Immature natural killer cell (primary cell): Measurements from ENCODE around the gene RET. TPM values are rescaled to one million over a fixed set of nuclear protein-coding genes. Genes with fewer than 3 reads are reported as not detected.

Experiments
- DNase-seq, 3 donors: peaks; one replicate each; pipeline ENCODE4 v3.0.0; 2022; ENCODE audit warnings: mixed read lengths in 1 of 3
- H3K27ac Mint-ChIP-seq, 6 donors: one replicate each; pipeline ENCODE4 v1.8.0; 2020; ENCODE audit warnings: mixed read lengths in 6 of 6, mild to moderate bottlenecking in 5 of 6, inconsistent platforms in 4 of 6, moderate library complexity in 3 of 6
- H3K27me3 Mint-ChIP-seq, 3 donors: one replicate each; pipeline ENCODE4 v1.8.0; 2020 to 2021; ENCODE audit warnings: low read depth in 3 of 3, mild to moderate bottlenecking in 3 of 3, mixed read lengths in 3 of 3, moderate library complexity in 3 of 3, inconsistent platforms in 1 of 3
- H3K36me3 Mint-ChIP-seq, 3 donors: one replicate each; pipeline ENCODE4 v1.8.0; 2020; ENCODE audit warnings: mixed read lengths in 3 of 3, inconsistent platforms in 2 of 3, mild to moderate bottlenecking in 2 of 3
- H3K4me1 Mint-ChIP-seq, 2 donors: one replicate each; pipeline ENCODE4 v1.8.0; 2020; ENCODE audit warnings: inconsistent platforms in 2 of 2, mild to moderate bottlenecking in 2 of 2, mixed read lengths in 2 of 2, moderate library complexity in 1 of 2
- H3K4me3 Mint-ChIP-seq, 5 donors: one replicate each; pipeline ENCODE4 v1.8.0; 2020; ENCODE audit warnings: mild to moderate bottlenecking in 5 of 5, mixed read lengths in 5 of 5, inconsistent platforms in 3 of 5, moderate library complexity in 3 of 5
- H3K9me3 Mint-ChIP-seq, 6 donors: one replicate each; pipeline ENCODE4 v1.8.0; 2020; ENCODE audit warnings: mild to moderate bottlenecking in 6 of 6, mixed read lengths in 6 of 6, inconsistent platforms in 4 of 6, moderate library complexity in 3 of 6
- polyA plus RNA-seq, 3 donors: library from polyadenylated mRNA; unstranded; fragments of 300-500 nt; fragmentation: Illumina TruSeq; gene quantifications; one replicate each; pipeline ENCODE4 v1.2.3, GENCODE V29; 2021

The RET gene
- polyA plus RNA-seq, result under 1 TPM in 1 of 3 donors, not detected in 2; 0.27 TPM

DNA sequence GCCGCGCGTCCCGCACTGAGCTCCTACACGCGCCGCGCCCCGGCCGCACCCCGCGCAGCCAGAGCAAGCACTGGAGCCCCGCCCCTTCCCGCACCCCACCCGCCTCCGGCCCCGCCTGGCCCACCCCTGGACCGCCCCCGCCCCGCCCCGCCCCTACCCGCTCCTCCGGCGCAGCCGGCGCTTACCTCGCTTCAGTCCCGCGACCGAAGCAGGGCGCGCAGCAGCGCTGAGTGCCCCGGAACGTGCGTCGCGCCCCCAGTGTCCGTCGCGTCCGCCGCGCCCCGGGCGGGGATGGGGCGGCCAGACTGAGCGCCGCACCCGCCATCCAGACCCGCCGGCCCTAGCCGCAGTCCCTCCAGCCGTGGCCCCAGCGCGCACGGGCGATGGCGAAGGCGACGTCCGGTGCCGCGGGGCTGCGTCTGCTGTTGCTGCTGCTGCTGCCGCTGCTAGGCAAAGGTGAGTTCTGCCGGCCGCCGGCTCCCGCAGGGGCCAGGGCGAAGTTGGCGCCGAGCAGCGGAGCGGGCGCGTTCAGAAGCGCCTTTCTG is at the start of gene RET:
RET (plus strand) TSS at position 194 of the 545 bp plus-strand sequence; CDS start at position 384, 190 bp downstream.
- H3K4me1 Mint-ChIP-seq, result peaks cover 0 to 9% of the 10 kb centered on the region in 2 donors
- H3K36me3 Mint-ChIP-seq, result no peaks in the 10 kb centered on the region
- H3K4me3 Mint-ChIP-seq, result peak within 1 kb of the TSS in 4 of 5 donors; percentile 38 to 71 (median 68)
- no peak for DNase-seq
- H3K9me3 Mint-ChIP-seq, result no peaks in the 10 kb centered on the region
- H3K27me3 Mint-ChIP-seq, result peaks cover 2 to 16% (median 12%) of the 10 kb centered on the region in 3 donors
- no peak within 1 kb of the TSS for H3K27ac Mint-ChIP-seq

GRCh38 chr10:43027331-43027955 is 49.4 kb upstream of the RET start:
- Mint-ChIP-seq H3K36me3 (peaks cover 0 to 3% (median 0%) of the 10 kb centered on the region in 3 donors), H3K27me3 (peaks cover 1 to 8% (median 3%) of the 10 kb centered on the region in 3 donors), H3K27ac (no peak overlapping the region)

DNA sequence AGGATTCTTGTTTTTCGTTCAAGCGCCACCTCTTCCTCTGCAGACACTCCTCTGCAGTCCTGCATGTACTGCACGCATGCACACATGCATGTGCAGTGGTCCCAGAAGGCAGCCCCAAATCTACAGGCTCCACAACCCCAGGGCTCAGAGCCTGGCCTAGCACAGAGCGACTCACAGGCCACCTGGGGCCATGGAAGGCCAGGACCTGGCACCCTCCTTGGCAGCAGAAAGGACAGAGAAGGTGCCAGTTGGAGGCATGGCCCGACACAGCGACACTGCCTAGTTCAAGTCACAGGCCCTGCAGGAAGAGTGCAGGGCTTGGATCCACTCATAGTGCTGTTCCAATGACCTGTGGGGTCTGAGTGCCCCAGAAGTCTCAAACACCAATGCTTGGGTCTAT is 48.7 kb upstream of the RET start:
- Mint-ChIP-seq H3K4me3 (no peak overlapping the region), H3K27me3 (peaks cover 1 to 8% (median 3%) of the 10 kb centered on the region in 3 donors), H3K9me3 (peaks cover 7 to 20% (median 13%) of the 10 kb centered on the region in 6 donors), H3K27ac (no peak overlapping the region), H3K36me3 (peaks cover 0 to 3% (median 0%) of the 10 kb centered on the region in 3 donors), H3K4me1 (no peaks in the 10 kb centered on the region)
- DNase-seq, result no peak

More at GRCh38 chr10:43027331-43027955, 49.4 kb upstream of the RET start:
- H3K9me3 Mint-ChIP-seq, result peaks cover 3 to 13% (median 8%) of the 10 kb centered on the region in 6 donors
- no peak overlapping the region for H3K4me3 Mint-ChIP-seq
- DNase-seq, result no peak
- no peaks in the 10 kb centered on the region for H3K4me1 Mint-ChIP-seq

GRCh38 chr10:43029043-43029442 is 47.8 kb upstream of the RET start:
- H3K4me3 Mint-ChIP-seq, result no peak overlapping the region
- H3K36me3 Mint-ChIP-seq, result peaks cover 0 to 3% (median 0%) of the 10 kb centered on the region in 3 donors
- no peaks in the 10 kb centered on the region for H3K4me1 Mint-ChIP-seq
- no peak overlapping the region for H3K27ac Mint-ChIP-seq
- peaks cover 1 to 3% (median 3%) of the 10 kb centered on the region in 3 donors for H3K27me3 Mint-ChIP-seq
- no peak for DNase-seq
- peaks cover 8 to 21% (median 14%) of the 10 kb centered on the region in 6 donors for H3K9me3 Mint-ChIP-seq

GRCh38 chr10:43032613-43033012 is 44.3 kb upstream of the RET start:
- H3K27me3 Mint-ChIP-seq, result peaks cover 2 to 5% (median 2%) of the 10 kb centered on the region in 3 donors
- DNase-seq, result no peak
- H3K4me3 Mint-ChIP-seq, result no peak overlapping the region
- no peak overlapping the region for H3K27ac Mint-ChIP-seq
- H3K4me1 Mint-ChIP-seq, result no peaks in the 10 kb centered on the region
- H3K9me3 Mint-ChIP-seq, result peaks cover 9 to 21% (median 14%) of the 10 kb centered on the region in 6 donors
- peaks cover 0 to 3% (median 0%) of the 10 kb centered on the region in 3 donors for H3K36me3 Mint-ChIP-seq

DNA sequence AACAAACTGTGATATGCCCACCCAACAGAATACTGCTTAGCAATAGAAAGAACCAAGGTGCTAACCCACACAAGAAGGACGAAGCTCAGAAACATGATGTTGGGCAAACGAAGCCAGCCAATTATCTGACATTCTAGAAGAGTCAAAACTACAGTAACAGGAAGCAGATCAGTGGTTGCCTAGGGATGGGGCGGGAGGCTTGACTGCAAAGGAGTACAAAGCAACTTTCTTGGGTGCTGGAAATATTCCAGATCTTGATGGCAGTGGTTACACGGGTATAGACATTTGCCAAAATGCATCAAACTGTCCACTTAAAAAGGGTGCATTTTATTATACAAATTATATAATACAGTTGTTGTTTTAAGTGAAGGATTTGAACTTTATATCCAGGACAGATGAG is 41.1 kb upstream of the RET start:
- Mint-ChIP-seq H3K27me3 (peaks cover 2 to 3% (median 2%) of the 10 kb centered on the region in 3 donors), H3K36me3 (peaks cover 0 to 3% (median 0%) of the 10 kb centered on the region in 3 donors), H3K9me3 (peaks cover 6 to 21% (median 13%) of the 10 kb centered on the region in 6 donors), H3K4me1 (no peaks in the 10 kb centered on the region), H3K27ac (no peak overlapping the region), H3K4me3 (no peak overlapping the region)
- no peak for DNase-seq

DNA sequence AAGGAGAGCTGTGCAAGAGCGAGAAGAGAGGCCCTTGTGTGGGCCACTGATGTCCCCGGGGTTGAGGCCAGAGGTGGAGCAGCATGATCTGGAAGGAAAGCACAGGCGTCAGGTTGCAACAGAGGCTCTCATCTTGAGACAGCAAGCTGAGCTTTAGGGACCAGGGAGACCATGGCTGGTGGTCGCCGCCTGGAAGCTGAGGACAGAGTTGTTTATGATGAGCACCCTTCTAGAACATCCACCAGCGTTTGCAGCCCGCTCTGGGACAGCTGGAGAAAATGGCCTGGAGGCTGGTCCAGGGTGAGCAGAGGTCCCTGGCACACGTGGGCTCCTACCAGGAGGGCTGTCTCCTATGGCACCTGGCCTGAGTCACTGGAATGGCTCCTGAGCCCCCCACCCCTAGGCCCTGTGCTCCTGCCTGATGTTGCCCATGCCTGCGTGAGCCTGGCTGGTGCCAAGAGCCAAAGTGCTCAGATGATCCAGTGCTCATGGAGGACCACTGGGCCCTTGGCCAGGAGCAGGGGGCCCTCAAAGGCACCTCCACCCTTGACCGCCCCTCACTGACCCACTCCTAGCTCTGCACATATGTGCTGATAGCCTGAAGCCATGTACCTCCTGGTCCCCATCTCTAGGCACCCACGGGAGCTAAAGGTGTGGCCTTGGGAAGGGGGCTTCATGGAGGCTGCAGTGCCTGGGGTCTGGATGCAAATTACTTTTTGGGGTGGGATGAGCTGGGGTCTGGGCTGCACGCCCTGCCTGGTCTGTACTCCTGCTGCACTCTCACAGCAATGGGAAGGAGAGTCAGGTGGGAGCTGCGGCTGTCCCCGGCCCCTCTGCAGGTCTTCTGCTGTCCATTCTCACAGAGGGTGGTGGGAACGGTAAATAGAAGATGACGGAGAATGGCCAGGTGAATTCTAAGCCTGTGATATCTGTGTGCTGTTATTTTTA is 40.1 kb upstream of the RET start:
- H3K9me3 Mint-ChIP-seq, result peaks cover 6 to 15% (median 12%) of the 10 kb centered on the region in 6 donors
- peaks cover 0 to 3% (median 0%) of the 10 kb centered on the region in 3 donors for H3K36me3 Mint-ChIP-seq
- H3K27ac Mint-ChIP-seq, result no peak overlapping the region
- H3K4me3 Mint-ChIP-seq, result no peak overlapping the region
- DNase-seq, result no peak
- H3K4me1 Mint-ChIP-seq, result no peaks in the 10 kb centered on the region
- H3K27me3 Mint-ChIP-seq, result peaks cover 2 to 3% (median 2%) of the 10 kb centered on the region in 3 donors

- Mint-ChIP-seq H3K36me3 (no peaks in the 10 kb centered on the region), H3K27me3 (peaks cover 2 to 3% (median 2%) of the 10 kb centered on the region in 3 donors), H3K4me3 (no peak overlapping the region), H3K4me1 (no peaks in the 10 kb centered on the region), H3K9me3 (peaks cover 5 to 8% (median 7%) of the 10 kb centered on the region in 6 donors), H3K27ac (no peak overlapping the region)
- no peak for DNase-seq
Observed at GRCh38 chr10:43037440-43037839, 39.4 kb upstream of the RET start.

DNA sequence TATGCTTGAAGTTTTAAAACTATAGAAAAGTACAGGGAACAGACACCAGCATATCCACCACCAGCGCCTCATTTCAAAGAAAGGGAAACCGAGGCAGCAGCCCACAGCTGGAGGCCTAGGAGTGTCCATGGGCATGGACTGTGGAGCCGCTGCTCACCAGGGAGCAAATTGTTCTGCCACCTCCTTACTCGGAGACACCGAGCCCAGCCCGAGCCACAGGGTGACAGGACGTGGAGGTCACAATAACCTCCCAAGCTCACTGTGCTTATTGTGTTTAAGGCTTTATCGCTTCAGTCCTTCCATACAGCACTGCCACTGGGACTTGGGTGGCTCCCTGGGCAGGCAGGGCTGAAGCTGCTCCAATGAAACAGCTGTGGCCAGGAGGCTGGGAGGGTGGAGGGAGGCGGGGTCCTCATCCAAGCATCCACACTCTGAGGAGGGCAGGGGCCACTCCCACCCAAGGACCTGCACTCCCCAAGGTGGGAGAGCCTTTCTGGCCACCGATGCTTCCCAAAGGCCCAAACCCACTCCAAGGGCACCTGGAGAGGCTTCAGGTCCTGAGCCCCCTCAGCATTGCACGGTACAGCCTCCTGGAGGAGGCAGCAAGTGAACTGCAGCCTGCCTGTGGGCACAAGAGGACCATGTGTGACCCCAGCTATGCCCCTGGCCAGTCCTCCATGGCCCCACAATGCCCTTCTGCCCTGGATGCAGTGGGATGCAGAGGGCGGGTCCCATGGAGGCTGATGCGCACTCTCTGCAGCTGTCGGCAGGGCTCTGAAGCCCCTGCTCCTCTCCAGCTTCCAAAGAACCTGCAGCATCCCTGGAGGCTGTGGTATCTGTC is 38.7 kb upstream of the RET start:
- peaks cover 0 to 5% (median 1%) of the 10 kb centered on the region in 6 donors for H3K9me3 Mint-ChIP-seq
- H3K4me3 Mint-ChIP-seq, result no peak overlapping the region
- H3K27me3 Mint-ChIP-seq, result peaks cover 2 to 4% (median 3%) of the 10 kb centered on the region in 3 donors
- DNase-seq, result no peak
- no peaks in the 10 kb centered on the region for H3K4me1 Mint-ChIP-seq
- H3K27ac Mint-ChIP-seq, result no peak overlapping the region
- no peaks in the 10 kb centered on the region for H3K36me3 Mint-ChIP-seq

- H3K4me3 Mint-ChIP-seq, result no peak overlapping the region
Observed at GRCh38 chr10:43038783-43039623, 37.9 kb upstream of the RET start.

DNA sequence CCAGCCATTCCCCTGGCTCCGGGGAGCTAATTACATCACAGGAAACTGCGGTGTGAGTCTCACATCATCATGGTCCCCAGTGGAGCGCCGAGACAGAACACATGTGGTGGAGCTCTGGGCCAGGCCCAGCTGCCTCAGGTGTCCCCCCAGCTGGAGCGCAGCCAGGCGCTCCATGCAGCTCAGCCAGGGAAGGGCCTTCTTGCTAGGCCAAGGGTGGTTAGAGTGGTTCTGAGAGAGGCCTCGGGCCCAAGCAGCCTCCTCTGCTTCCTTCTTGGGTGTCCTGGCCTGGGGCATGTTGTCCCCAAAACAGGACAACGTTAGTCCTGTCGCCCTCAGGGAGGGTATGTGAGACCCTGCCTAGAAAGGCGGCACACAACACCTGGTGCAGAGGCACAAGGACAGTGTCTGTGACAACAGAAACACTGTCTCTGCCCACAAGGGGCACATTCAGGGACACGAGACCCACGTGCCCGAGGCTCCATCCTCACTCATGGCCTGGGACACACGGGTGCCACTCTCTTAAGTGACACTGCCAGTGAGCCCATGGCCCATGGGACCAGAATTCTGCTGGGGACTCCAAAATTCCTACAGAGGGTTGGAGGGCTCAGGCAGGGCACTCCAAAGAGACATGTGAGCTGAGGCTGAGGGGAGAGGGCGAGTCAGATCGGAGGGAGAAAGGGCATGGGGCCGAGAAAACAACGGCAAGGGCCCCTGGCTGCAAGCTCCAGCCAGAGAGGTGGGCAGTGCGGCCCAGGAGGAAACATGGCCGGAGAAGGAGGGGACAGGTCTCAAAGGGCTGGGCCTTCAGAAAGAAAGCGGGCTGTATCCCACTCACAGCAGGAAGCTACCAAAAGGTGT is 37.0 kb upstream of the RET start:
- Mint-ChIP-seq H3K4me3 (no peak overlapping the region), H3K27me3 (peaks cover 1 to 3% (median 2%) of the 10 kb centered on the region in 3 donors), H3K9me3 (peaks cover 0 to 1% (median 0%) of the 10 kb centered on the region in 6 donors), H3K4me1 (no peaks in the 10 kb centered on the region), H3K36me3 (no peaks in the 10 kb centered on the region), H3K27ac (no peak overlapping the region)
- DNase-seq, result no peak

More at GRCh38 chr10:43038783-43039623, 37.9 kb upstream of the RET start:
- peaks cover 0 to 5% (median 0%) of the 10 kb centered on the region in 6 donors for H3K9me3 Mint-ChIP-seq
- no peak overlapping the region for H3K27ac Mint-ChIP-seq
- peaks cover 2 to 4% (median 3%) of the 10 kb centered on the region in 3 donors for H3K27me3 Mint-ChIP-seq
- H3K36me3 Mint-ChIP-seq, result no peaks in the 10 kb centered on the region
- no peaks in the 10 kb centered on the region for H3K4me1 Mint-ChIP-seq
- no peak for DNase-seq
